Globus pallidus (tissue), 1 donor: Measurements from ENCODE around the gene UBTD1.

Experiments
- DNase-seq: peaks from one replicate; pipeline ENCODE4 v3.0.0-alpha.2; 2015; ENCODE audit warnings: low spot score

UBTD1 gene

DNA sequence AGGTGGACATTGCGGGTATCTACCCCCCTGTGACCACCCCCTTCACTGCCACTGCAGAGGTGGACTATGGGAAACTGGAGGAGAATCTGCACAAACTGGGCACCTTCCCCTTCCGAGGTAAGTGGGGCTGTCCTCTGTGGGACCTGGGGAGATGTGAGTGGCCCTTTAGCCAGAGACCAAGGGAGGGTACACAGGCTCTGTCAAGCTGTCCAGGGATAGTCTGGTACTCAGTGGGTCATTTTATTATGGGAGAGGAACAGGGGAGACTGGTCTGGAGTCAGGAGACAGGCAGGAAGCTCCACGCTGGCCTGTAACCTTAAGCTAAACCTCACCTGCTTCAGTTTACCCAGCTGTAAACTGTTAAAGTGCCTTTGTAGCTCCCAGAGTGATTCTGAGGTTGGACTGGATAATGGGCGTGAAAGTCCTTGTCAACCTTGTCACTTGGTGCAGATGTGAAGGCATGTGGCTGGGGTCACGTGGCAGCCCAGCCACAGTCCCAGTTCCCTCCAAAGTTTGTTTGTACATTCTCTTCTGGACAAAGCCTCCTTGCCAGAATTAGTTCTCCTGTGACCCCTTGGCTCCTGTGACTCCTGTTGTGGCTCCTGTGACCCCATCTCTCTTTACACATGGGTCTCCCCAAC is 86.2 kb downstream of the UBTD1 start:
- no peak for DNase-seq

DNA sequence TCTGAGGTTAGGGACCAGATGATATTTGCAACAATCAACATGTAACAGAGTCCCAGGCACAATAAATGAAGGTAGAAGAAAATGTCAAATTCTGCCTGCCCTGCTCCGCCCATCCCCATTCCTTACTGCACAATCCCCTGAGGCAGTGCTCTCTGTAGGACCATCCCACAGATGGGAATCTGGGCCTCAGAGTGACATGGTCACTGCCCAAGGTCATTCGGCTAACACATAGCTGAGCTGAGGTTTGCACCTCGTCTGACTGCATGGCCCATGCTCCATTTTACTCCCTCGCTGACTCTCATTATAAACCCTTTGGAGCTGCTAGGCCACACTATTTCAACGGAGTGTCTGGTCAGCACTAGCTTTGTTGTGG is 86.7 kb downstream of the UBTD1 start:
- no peak for DNase-seq

GRCh38 chr10:97587183-97587582 is 88.5 kb downstream of the UBTD1 start:
- no peak for DNase-seq

- no peak for DNase-seq
Measured at GRCh38 chr10:97589479-97589878, 90.8 kb downstream of the UBTD1 start, which contains the start of gene C10orf62. C10orf62 (plus strand) TSS chr10:97589721; CDS start chr10:97589898, 177 bp downstream.

GRCh38 chr10:97590082-97590747 is 91.5 kb downstream of the UBTD1 start:
- no peak for DNase-seq

GRCh38 chr10:97590748-97591495 is 92.2 kb downstream of the UBTD1 start:
- no peak for DNase-seq

- no peak for DNase-seq
Measured at GRCh38 chr10:97593421-97593820, 94.7 kb downstream of the UBTD1 start.

- DNase-seq = no peak
Measured at GRCh38 chr10:97596101-97597082, 97.7 kb downstream of the UBTD1 start.

- DNase-seq = no peak
Measured at GRCh38 chr10:97597778-97598177, 99.1 kb downstream of the UBTD1 start.

DNA sequence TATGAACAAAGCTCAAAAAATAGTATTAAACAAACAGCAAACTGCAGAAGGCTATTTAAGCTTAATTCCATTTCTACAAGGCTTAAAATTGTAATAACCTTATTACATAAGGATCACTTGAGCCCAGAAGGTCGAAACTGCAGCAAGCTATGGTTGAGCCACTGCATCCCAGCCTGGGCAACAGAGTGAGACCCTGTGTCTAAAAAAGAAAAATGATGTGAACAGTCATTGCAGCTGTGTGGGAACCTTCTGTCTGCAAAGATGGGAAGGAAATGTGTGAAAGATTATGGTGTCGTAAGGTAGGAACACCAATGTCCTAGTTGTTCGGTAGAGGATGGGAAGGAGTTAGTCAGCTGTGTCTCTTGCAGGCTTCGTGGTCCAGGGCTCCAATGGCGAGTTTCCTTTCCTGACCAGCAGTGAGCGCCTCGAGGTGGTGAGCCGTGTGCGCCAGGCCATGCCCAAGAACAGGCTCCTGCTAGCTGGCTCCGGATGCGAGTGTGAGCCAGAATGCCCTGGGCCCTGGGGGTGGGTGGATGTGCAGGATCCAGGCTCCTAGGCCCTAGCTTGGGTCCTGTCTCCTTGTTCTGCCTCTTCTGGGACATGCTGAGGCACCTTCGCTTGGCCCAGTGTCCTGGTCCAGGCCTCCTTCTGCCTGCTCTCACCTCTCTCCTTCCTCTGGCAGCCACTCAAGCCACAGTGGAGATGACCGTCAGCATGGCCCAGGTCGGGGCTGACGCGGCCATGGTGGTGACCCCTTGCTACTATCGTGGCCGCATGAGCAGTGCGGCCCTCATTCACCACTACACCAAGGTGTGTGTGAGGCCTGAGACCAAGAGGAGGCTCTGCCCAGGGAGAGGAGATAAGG is 99.9 kb downstream of the UBTD1 start:
- no peak for DNase-seq

- DNase-seq = no peak
Measured at GRCh38 chr10:97599272-97599619, 100.5 kb downstream of the UBTD1 start.

DNA sequence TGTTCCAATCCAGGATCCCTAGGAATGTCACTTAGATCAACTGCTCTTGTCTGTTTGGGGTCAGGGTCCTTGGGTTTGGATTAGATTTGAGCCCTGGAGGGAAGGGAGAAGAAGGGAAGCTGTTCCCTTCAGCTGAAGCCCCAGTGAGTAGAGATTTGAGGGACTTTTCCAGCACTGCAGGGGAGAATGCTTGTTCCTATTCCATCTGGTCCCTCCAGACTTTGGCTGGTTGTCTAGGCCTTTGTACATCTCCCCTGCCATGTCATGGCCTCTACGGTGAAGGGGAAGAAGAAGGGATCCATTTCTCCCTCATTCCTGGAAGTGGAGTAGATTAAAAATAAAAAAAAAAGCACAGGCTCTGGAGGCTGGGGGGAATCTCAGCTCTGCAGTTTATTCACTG is 101.9 kb downstream of the UBTD1 start:
- no peak for DNase-seq

GRCh38 chr10:97601268-97602215 is 102.8 kb downstream of the UBTD1 start:
- DNase-seq = peak; percentile 53

- peak; percentile 55 for DNase-seq
Measured at GRCh38 chr10:97607095-97607636, 108.4 kb downstream of the UBTD1 start.

GRCh38 chr10:97608991-97609561 is 110.4 kb downstream of the UBTD1 start:
- no peak for DNase-seq

DNA sequence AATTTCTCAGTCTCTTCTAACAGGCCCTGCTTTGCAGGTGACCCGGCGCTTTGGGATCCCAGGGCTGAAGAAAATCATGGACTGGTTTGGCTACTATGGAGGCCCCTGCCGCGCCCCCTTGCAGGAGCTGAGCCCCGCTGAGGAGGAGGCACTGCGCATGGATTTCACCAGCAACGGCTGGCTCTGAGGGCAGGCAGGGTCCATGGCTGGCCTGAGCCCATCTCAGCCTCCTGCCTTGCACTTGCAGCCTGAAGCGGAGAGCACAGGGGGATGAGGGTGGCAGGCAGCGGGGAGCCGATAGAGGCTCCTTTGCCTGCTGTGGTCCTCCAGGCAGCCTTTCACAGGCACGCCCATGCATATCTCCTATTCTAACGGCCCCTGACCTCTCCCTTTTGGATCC is 112.7 kb downstream of the UBTD1 start:
- no peak for DNase-seq

- DNase-seq = peak; percentile 21
Measured at GRCh38 chr10:97612386-97612785, 113.7 kb downstream of the UBTD1 start.

GRCh38 chr10:97618285-97618684 is 119.6 kb downstream of the UBTD1 start:
- DNase-seq = no peak

DNA sequence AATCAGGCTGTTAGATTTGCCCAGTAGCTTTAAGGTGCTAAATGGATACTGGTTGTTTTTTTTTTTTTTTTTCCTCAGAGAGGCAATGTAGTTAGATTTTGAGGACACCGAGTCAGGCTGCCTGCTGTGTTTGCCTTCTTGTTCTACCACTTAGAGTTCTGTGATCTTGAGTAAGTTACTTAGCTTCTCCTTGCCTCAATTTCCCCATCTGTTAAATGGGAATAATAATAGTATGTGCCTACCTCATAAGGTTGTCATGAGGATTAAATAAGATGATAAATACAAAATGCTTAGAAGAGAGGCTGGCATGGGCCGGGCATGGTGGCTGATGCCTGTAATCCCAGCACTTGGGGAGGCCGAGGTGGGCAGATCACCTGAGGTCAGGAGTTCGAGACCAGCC is 120.0 kb downstream of the UBTD1 start:
- no peak for DNase-seq
